ACHN (cell line): ENCODE results near the gene GRAMD1B.
"Not testable (repeated sequence)": the region's sequence is repeated elsewhere in the genome, so short reads cannot be mapped to it uniquely, and the experiment has no call there.

Experiments
- DNase-seq: peaks from one replicate; pipeline ENCODE4 v3.0.0-alpha.2; 2015
- in situ Hi-C: cut with HindIII; loops from 2 replicates; pipeline ENCODE4 v1.10.0; 2017; ENCODE audit warnings: low sequenced_read_pairs, low pct_ligation_motif_present, low pct_unique_long_range_greater_than_20kb

GRAMD1B gene

GRCh38 chr11:123434911-123435310 is 4.8 kb downstream of the GRAMD1B start:
- DNase-seq, result no peak
- in situ Hi-C loops, result no loop called here

DNA sequence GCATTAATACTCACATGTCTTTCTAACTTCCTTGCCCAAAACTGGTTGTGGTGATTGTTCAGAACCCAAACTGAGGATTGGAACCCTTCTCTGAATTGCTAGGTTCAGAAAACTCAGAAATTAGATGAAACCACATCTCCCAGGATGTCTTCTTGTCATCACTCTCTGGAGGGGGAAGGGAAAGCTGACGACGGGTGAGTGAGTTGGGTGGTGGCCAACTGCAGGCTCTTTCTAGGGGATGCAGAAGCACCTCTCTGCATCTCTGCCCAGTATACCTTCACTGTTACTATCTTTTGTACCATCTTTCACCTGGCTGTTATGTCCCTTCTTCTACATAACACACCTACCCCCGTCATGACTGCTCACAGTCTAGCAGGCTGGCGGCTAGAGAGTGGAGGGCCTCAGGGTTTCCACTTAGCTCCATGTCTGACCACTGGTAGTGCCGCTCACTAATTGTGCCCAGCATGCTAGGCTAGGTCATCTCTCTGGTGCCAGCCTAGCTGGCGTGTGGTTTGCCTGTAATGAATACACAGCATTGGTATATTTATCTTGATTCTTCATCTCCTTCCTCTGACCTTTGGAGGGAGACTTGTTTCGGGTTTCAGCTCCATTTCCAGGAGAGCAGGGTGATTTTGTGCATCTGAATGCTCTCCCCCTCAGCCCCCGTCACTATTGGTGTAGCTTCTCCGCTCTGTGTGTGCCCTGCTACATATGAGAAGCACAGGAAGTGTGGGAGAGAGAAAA is 7.3 kb downstream of the GRAMD1B start:
- DNase-seq, result no peak
- in situ Hi-C loops, result no loop called here

- in situ Hi-C loops, result no loop called here
- DNase-seq, result no peak
These were observed 8.1 kb downstream of the GRAMD1B start for GRCh38 chr11:123438131-123438627.

DNA sequence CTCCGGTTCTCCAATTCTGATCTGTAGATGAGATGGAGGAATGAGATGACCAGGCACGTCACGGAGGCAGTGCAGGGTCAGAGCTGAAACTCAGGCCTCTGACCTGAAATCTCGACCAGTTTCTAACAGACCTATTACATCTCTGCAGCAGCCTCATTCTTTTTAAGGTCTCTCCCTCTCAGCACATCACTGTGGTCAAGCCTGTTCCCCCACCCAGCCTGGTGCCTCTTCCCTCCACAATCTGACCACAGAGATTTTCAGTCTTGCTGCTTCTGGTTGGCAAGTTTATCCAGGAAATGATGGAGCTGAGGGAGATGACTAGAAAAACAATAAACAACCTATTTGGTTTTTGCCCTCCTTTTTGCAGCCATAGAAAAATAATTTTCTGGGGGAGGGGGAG is 9.5 kb downstream of the GRAMD1B start:
- in situ Hi-C loops, result no loop called here
- no peak for DNase-seq

- in situ Hi-C loops, result no loop called here
- DNase-seq, result no peak
These were observed 11.1 kb downstream of the GRAMD1B start for GRCh38 chr11:123441161-123441560.

DNA sequence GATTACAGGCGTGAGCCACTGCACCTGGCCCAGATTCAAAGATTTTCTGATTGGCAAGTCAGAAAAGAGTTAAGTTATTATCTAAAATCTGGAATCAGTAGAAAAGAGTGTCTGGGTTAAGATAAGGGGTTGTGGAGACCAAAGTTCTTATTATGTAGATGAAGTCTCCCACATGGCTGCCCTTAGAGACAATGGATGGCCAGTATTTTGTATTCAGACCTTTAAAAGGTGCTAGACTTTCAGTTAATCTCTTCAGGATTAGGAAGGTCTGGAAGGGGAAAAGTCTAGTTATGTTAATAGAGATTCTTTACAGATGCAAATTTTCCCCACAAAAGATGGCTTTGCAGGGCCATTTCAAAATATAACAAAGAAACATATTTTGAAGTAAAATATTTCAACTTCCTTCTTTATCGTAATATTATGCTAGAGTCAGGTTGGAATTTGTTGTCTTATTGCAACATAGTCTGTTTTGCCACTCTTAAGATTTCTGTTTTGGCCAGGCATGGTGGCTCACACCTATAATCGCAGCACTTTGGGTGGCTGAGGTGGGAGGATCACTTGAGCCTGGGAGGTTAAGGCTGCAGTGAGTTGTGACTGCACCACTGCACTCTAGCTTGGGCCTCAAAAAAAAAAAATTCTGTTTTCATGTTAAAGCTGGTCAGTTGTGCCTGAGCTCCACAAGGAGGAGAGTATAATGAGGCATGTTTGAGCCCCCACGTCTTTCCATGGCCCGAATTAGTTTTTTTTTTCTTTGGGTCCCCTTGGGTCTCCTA is 14.0 kb downstream of the GRAMD1B start:
- in situ Hi-C loops, result no loop called here
- no peak for DNase-seq

- DNase-seq, result no peak
- in situ Hi-C loops, result no loop called here
These were observed 18.8 kb downstream of the GRAMD1B start for GRCh38 chr11:123448823-123449222.

- DNase-seq, result no peak
- in situ Hi-C loops, result no loop called here
These were observed 19.4 kb downstream of the GRAMD1B start for GRCh38 chr11:123449436-123449835.

DNA sequence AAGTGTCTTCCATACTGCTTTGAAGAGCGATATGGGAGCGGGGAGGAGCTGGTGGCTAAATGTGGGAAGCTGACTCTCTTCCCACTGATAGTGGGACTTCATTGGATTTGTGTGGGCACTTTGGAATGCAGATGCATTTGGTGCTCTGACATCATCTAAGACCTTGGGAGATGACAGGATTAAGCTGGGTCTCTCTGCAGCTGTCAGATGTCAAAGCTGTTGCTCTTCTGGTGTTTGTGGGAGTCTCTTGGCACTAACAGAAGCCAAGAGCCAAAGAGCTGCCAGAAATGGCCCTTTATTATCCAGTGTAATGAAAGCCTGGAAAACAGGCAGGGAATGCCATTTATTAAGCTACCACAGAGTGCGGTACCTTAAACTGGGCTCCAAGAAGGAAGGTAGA is 20.6 kb downstream of the GRAMD1B start:
- in situ Hi-C loops, result no loop called here
- DNase-seq, result no peak

- no peak for DNase-seq
- in situ Hi-C loops, result no loop called here
These were observed 21.2 kb downstream of the GRAMD1B start for GRCh38 chr11:123451183-123451781.

GRCh38 chr11:123452794-123453193 is 22.7 kb downstream of the GRAMD1B start:
- DNase-seq, result no peak
- in situ Hi-C loops, result no loop called here

DNA sequence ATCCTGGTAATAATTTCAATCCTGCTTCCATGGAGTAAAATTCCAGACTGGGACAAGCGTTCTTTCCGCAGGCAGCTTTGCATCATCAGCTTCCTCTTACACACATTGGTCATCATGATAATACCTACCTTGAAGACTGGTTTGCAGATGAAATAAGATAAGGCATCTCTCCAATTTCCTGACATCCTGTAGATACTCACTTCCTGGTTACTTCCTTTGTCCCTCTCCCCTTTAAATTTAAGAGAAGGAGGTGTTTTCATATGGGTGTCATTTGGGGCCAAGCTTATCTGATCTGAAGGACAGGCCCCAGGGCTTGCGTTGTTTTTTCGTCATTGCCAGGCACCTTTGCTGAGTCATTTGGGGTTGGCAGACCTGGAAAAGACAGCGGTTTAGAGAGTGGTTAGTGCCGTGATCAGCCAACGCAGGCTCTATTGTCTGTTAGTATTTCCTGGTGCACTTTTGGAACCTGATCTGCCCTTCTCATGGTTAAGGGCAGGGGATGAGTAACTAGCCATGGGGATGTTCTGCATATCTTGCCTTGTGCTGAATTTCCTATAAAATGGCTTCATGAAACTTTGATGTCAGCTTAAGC is 24.1 kb downstream of the GRAMD1B start:
- in situ Hi-C loops, result no loop called here
- no peak for DNase-seq

DNA sequence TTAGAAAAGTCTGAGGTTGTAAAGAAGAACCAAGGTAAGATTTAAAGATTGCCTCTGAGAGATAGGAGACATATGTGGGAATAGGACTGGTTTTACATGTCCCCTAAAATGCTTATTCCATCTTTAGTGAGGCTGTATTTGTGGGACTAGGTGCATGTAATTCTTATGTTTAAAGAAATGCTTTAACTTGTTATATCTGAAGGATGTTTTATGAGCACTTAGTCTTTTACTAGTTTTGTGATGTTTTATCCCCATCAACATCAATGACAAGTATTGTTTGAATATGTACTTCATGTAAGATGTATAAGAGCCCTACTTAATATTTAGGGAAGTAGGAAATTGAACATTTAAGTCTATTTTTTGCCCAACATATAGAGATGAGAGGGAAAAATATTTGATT is 24.7 kb downstream of the GRAMD1B start:
- in situ Hi-C loops, result no loop called here
- DNase-seq, result no peak

DNA sequence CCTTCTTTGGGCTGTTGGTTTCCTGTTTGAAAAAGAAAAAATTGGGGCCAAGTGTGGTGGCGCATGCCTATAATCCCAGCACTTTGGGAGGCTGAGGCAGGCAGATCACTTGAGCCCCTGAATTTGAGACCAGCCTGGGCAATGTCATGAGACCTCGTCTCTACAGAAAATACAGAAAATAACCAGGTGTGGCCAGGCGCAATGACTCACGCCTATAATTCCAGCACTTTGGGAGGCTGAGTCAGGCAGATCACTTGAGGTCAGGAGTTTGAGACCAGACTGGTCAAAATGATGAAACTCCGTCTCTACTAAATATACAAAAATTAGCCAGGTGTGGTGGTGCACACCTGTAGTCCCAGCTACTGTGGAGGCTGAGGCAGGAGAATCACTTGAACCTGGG is 26.4 kb downstream of the GRAMD1B start:
- DNase-seq, in situ Hi-C loops: not testable (repeated sequence)

GRCh38 chr11:123457187-123457770 is 27.2 kb downstream of the GRAMD1B start:
- in situ Hi-C loops, result no loop called here
- no peak for DNase-seq

DNA sequence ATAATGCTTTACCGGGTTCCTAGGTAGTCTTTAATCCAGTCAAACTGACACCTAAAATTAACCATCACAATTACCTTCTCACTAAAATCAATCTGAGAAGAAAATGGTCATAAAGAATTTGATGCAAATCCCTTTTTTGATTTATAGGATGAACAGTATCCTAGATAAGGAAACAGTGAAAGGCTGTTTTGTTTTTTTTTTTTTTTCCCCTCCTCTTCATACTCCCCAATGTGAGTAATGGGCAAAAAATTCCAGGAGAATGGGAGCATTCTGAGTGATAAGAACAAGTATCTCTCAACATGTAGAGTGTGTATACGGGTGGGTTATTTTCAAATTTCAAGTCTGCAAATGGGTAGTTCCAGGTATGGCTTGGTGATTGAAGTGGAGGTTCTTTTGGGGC is 28.4 kb downstream of the GRAMD1B start:
- DNase-seq, result no peak
- in situ Hi-C loops, result no loop called here

GRCh38 chr11:123460012-123460700 is 30.1 kb downstream of the GRAMD1B start:
- no peak for DNase-seq
- in situ Hi-C loops, result no loop called here

GRCh38 chr11:123461164-123461563 is 31.1 kb downstream of the GRAMD1B start:
- in situ Hi-C loops, result no loop called here

More at GRCh38 chr11:123461164-123461563, 31.1 kb downstream of the GRAMD1B start:
- DNase-seq, result no peak
